ENCODE results near the gene COL28A1. TPM values are rescaled to one million over a fixed set of nuclear protein-coding genes. Genes with fewer than 3 reads are reported as not detected.

COL28A1 gene
- total and polyA plus RNA-seq, 8 donors: 0.73 to 2.8 (median 2.1) TPM

GRCh38 chr7:7516662-7517061 lies 19.0 kb downstream of the COL28A1 start:
- ATAC-seq: no peak

GRCh38 chr7:7516156-7516555 lies 19.5 kb downstream of the COL28A1 start:
- Histone ChIP-seq H3K36me3 (no peaks in the 10 kb centered on the region), H3K4me3 (no peak overlapping the region), H3K9me3 (no peaks in the 10 kb centered on the region), H3K27ac (no peak overlapping the region), H3K27me3 (no peaks in the 10 kb centered on the region), H3K4me1 (no peaks in the 10 kb centered on the region)
- ATAC-seq: no peak
- TF ChIP-seq CTCF (IDR thresholded peaks at IDR 0.05): no peak
- no peak for DNase-seq
- intact Hi-C loops (cut with DNase I): no loop called here

More at GRCh38 chr7:7516662-7517061, 19.0 kb downstream of the COL28A1 start:
- no peak for TF ChIP-seq CTCF (IDR thresholded peaks at IDR 0.05)
- no peak for DNase-seq
- Histone ChIP-seq H3K4me3 (no peak overlapping the region), H3K36me3 (no peaks in the 10 kb centered on the region), H3K4me1 (no peaks in the 10 kb centered on the region), H3K27me3 (no peaks in the 10 kb centered on the region), H3K27ac (no peak overlapping the region), H3K9me3 (no peaks in the 10 kb centered on the region)
- intact Hi-C loops (cut with DNase I): no loop called here

GRCh38 chr7:7512861-7513597 lies 22.6 kb downstream of the COL28A1 start:
- TF ChIP-seq CTCF (IDR thresholded peaks at IDR 0.05): no peak
- no peak overlapping the region for H3K4me3 ChIP-seq
- no peaks in the 10 kb centered on the region for H3K9me3 ChIP-seq
- no peak overlapping the region for H3K27ac ChIP-seq
- no peaks in the 10 kb centered on the region for H3K4me1 ChIP-seq
- DNase-seq (peak in 2 of 4 donors; percentile 5 to 16), ATAC-seq (no peak)
- no peaks in the 10 kb centered on the region for H3K27me3 ChIP-seq
- H3K36me3 ChIP-seq: no peaks in the 10 kb centered on the region
- intact Hi-C loops (cut with DNase I): no loop called here

- ATAC-seq (no peak), DNase-seq (no peak)
- Histone ChIP-seq H3K27me3 (no peaks in the 10 kb centered on the region), H3K27ac (no peak overlapping the region), H3K36me3 (no peaks in the 10 kb centered on the region), H3K9me3 (no peaks in the 10 kb centered on the region), H3K4me1 (no peaks in the 10 kb centered on the region), H3K4me3 (no peak overlapping the region)
- TF ChIP-seq CTCF (IDR thresholded peaks at IDR 0.05): no peak
- intact Hi-C loops (cut with DNase I): no loop called here
These were observed 24.9 kb downstream of the COL28A1 start for GRCh38 chr7:7510794-7511193.

GRCh38 chr7:7505915-7506314 lies 29.8 kb downstream of the COL28A1 start:
- ATAC-seq (no peak), DNase-seq (no peak)
- Histone ChIP-seq H3K36me3 (no peaks in the 10 kb centered on the region), H3K27ac (no peak overlapping the region), H3K9me3 (no peaks in the 10 kb centered on the region), H3K27me3 (no peaks in the 10 kb centered on the region), H3K4me3 (no peak overlapping the region), H3K4me1 (no peaks in the 10 kb centered on the region)
- intact Hi-C loops (cut with DNase I): no loop called here
- no peak for TF ChIP-seq CTCF (IDR thresholded peaks at IDR 0.05)
